Measurements from ENCODE around the gene CFAP61. TPM values are rescaled to one million over a fixed set of nuclear protein-coding genes. Genes with fewer than 3 reads are reported as not detected.

The CFAP61 gene
- total RNA-seq, 6 donors from 2014 or later, result 0.37 to 14.3 (median 6.1) TPM

DNA sequence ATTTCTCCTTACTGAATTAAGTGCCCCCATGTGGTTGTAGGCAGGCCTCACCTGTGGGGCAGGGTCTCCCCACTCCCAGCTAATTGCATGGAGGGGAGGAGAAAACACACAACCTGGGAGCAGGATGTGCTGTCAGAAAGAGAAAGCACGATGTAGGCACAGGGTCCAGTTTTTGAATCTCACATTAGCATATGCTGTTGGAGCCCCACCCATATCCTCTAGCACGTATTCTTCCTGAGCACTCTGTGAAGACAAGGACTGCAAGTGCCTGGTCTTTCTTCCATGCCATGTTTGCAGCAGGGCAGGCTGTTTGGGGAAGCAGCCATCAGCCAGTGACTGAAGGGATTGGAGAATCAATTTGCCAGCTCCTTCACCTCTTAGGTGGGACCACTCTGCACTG, 108.2 kb downstream of the CFAP61 start:
- no peak overlapping the region for H3K4me3 ChIP-seq
- WGBS, 2 donors, result 60% methylated on average over 2 of the region's 2 CpGs; no CpG with 5 or more reads in 1 of the 2 donors
- no peaks in the 10 kb centered on the region for H3K27me3 ChIP-seq
- TF ChIP-seq EP300 (IDR thresholded peaks at IDR 0.05) (no peak), POLR2AphosphoS5 (IDR thresholded peaks at IDR 0.05) (no peak), POLR2A (IDR thresholded peaks at IDR 0.05) (no peak)
- TF ChIP-seq, protein P1, sequence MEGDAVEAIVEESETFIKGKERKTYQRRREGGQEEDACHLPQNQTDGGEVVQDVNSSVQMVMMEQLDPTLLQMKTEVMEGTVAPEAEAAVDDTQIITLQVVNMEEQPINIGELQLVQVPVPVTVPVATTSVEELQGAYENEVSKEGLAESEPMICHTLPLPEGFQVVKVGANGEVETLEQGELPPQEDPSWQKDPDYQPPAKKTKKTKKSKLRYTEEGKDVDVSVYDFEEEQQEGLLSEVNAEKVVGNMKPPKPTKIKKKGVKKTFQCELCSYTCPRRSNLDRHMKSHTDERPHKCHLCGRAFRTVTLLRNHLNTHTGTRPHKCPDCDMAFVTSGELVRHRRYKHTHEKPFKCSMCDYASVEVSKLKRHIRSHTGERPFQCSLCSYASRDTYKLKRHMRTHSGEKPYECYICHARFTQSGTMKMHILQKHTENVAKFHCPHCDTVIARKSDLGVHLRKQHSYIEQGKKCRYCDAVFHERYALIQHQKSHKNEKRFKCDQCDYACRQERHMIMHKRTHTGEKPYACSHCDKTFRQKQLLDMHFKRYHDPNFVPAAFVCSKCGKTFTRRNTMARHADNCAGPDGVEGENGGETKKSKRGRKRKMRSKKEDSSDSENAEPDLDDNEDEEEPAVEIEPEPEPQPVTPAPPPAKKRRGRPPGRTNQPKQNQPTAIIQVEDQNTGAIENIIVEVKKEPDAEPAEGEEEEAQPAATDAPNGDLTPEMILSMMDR (IDR thresholded peaks at IDR 0.05), result no peak
- ATAC-seq (ENCODE audit: low FRiP score in 2 of 2) (no peak), DNase-seq (no peak)
- no peak overlapping the region for H3K27ac ChIP-seq
- H3K4me1 ChIP-seq, result no peaks in the 10 kb centered on the region
- H3K36me3 ChIP-seq, result no peaks in the 10 kb centered on the region
- no peaks in the 10 kb centered on the region for H3K9me3 ChIP-seq

- Histone ChIP-seq H3K27ac (no peak overlapping the region), H3K36me3 (no peaks in the 10 kb centered on the region), H3K4me1 (no peaks in the 10 kb centered on the region), H3K9me3 (no peaks in the 10 kb centered on the region), H3K4me3 (no peak overlapping the region), H3K27me3 (no peaks in the 10 kb centered on the region)
- WGBS, 2 donors, result 54 to 75% methylated on average over 4 of the region's 4 CpGs
- DNase-seq (no peak), ATAC-seq (ENCODE audit: low FRiP score in 2 of 2) (no peak)
- no peak for TF ChIP-seq EP300 (IDR thresholded peaks at IDR 0.05)
- no peak for TF ChIP-seq POLR2A (IDR thresholded peaks at IDR 0.05)
- TF ChIP-seq, protein P1 (IDR thresholded peaks at IDR 0.05), result no peak
- no peak for TF ChIP-seq POLR2AphosphoS5 (IDR thresholded peaks at IDR 0.05)
Measured at GRCh38 chr20:20161611-20162010, 109.3 kb downstream of the CFAP61 start.

DNA sequence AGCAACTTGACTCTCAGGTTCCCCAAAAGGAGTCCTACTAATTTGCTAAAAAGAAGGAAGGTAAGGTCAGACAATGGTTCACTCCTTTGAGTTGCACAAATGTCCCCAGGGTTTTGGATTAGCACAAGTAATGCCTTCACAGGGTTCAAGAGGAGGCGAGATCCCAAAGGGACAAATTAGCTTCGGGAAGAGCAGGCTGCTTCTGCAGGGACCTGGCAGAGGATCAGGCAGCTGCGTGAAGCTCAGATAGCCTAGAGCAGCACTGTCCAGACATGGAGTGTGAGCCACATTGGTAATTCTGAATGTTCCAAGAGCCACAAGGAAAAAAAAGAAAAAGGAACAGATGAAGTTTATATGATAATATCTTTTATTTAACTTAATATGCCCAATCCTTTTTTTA, 115.4 kb downstream of the CFAP61 start:
- 82 to 84% methylated on average over 3 of the region's 3 CpGs for WGBS, 2 donors

DNA sequence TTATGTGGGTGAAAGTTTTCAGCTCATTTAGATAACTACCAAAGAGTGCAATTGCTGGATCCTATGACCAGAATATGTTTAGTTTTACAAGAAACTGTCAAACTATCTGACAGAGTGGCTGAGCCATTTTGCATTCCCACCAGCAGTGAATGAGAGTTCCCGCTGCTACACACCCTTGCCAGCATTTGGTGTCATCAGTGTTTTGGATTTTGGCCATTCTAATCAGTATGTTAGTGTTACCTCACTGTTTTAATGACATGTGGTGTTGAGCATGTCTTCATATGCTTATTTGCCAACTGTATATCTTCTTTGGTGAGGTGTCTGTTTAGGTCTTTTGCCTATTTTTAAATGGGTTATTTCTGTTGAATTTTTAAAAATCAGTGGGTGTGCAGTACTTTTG, 120.9 kb downstream of the CFAP61 start:
- WGBS, 2 donors, result 67% methylated on average over 1 of the region's 1 CpG
- ATAC-seq (ENCODE audit: low FRiP score in 2 of 2), result no peak

More for the DNA sequence above, 115.4 kb downstream of the CFAP61 start:
- Histone ChIP-seq H3K4me3 (no peak overlapping the region), H3K9me3 (no peaks in the 10 kb centered on the region), H3K36me3 (no peaks in the 10 kb centered on the region), H3K4me1 (no peaks in the 10 kb centered on the region), H3K27me3 (no peaks in the 10 kb centered on the region), H3K27ac (no peak overlapping the region)
- ATAC-seq (ENCODE audit: low FRiP score in 2 of 2) (no peak), DNase-seq (no peak)
- TF ChIP-seq POLR2AphosphoS5 (IDR thresholded peaks at IDR 0.05) (no peak), EP300 (IDR thresholded peaks at IDR 0.05) (no peak), POLR2A (IDR thresholded peaks at IDR 0.05) (no peak)
- TF ChIP-seq, protein P1 (IDR thresholded peaks at IDR 0.05), result no peak

More for the DNA sequence above, 120.9 kb downstream of the CFAP61 start:
- Histone ChIP-seq H3K27me3 (no peaks in the 10 kb centered on the region), H3K4me3 (no peak overlapping the region), H3K9me3 (no peaks in the 10 kb centered on the region), H3K27ac (no peak overlapping the region), H3K36me3 (no peaks in the 10 kb centered on the region), H3K4me1 (no peaks in the 10 kb centered on the region)
- no peak for DNase-seq
- TF ChIP-seq EP300 (IDR thresholded peaks at IDR 0.05), result no peak
- TF ChIP-seq, protein P1 (IDR thresholded peaks at IDR 0.05), result no peak
